ENCODE data around the gene TBC1D8.

TBC1D8 gene

GRCh38 chr2:101132202-101132601, 19.0 kb downstream of the TBC1D8 start:
- DNase-seq: no peak

GRCh38 chr2:101130081-101130480, 21.1 kb downstream of the TBC1D8 start:
- no peak for DNase-seq

- DNase-seq: no peak
Measured at GRCh38 chr2:101127319-101128056, 23.7 kb downstream of the TBC1D8 start.

- no peak for DNase-seq
Measured at GRCh38 chr2:101125808-101126207, 25.4 kb downstream of the TBC1D8 start.

GRCh38 chr2:101125374-101125773, 25.8 kb downstream of the TBC1D8 start:
- DNase-seq: no peak

GRCh38 chr2:101124643-101125366, 26.4 kb downstream of the TBC1D8 start:
- no peak for DNase-seq

- no peak for DNase-seq
Measured at GRCh38 chr2:101123795-101124471, 27.2 kb downstream of the TBC1D8 start.

GRCh38 chr2:101121174-101121573, 30.0 kb downstream of the TBC1D8 start:
- DNase-seq: no peak

GRCh38 chr2:101120124-101120996, 30.8 kb downstream of the TBC1D8 start:
- no peak for DNase-seq

GRCh38 chr2:101119431-101119830, 31.8 kb downstream of the TBC1D8 start:
- no peak for DNase-seq

- DNase-seq: no peak
Measured at GRCh38 chr2:101116841-101117552, 34.2 kb downstream of the TBC1D8 start.

GRCh38 chr2:101116348-101116747, 34.8 kb downstream of the TBC1D8 start:
- DNase-seq: no peak

- DNase-seq: no peak
Measured at GRCh38 chr2:101115664-101116063, 35.5 kb downstream of the TBC1D8 start.

GRCh38 chr2:101114815-101115214, 36.4 kb downstream of the TBC1D8 start:
- no peak for DNase-seq

GRCh38 chr2:101114268-101114783, 36.9 kb downstream of the TBC1D8 start:
- DNase-seq: no peak

GRCh38 chr2:101113441-101114267, 37.5 kb downstream of the TBC1D8 start:
- DNase-seq: no peak

GRCh38 chr2:101112772-101113157, 38.4 kb downstream of the TBC1D8 start:
- DNase-seq: no peak

- no peak for DNase-seq
Measured at GRCh38 chr2:101111917-101112771, 39.0 kb downstream of the TBC1D8 start.

GRCh38 chr2:101111262-101111838, 39.8 kb downstream of the TBC1D8 start:
- DNase-seq: no peak

Measured in stimulated activated CD4-positive, alpha-beta T cell treated with anti-CD3 and anti-CD28 coated beads, Interleukin-12 subunit alpha, Interleukin-12 subunit beta, amount 100 ng/mL, for 4 hours (primary cell).